Measurements from ENCODE around the gene CCDC141.

The CCDC141 gene

DNA sequence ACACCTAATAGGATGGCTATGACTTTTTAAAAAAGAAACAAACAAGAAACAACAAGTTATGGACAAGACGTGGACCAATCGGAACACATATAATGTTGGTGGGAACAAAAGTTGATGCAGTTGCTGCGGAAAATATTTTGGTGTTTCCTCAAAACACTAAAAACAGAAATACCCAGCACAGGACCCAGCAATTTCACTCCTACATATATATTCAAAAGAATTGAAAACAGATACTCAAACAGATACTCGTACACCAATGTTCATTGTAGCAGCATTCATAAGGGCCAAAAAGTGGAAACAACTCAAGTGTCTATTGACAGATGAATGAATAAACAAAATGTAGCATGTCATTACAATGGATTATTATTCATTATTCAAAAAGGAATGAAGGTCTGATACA lies 12.1 kb downstream of the CCDC141 start:
- Histone ChIP-seq H3K4me1 (ENCODE audit: control extremely low read depth in 1 of 4, control insufficient read depth in 4 of 4, insufficient read depth in 4 of 4, low read length in 3 of 4) (no peaks in the 10 kb centered on the region), H3K36me3 (ENCODE audit: control insufficient read depth in 4 of 4, insufficient read depth in 4 of 4, low read length in 3 of 4) (no peaks in the 10 kb centered on the region), H3K4me3 (ENCODE audit: control insufficient read depth in 1 of 7, extremely low read depth in 1 of 7, insufficient read depth in 4 of 7, low read depth in 2 of 7, low read length in 6 of 7) (no peak overlapping the region), H3K27me3 (replicated peaks in 2 of 5; ENCODE audit: control insufficient read depth in 4 of 5, insufficient read depth in 5 of 5, low read length in 4 of 5) (no peaks in the 10 kb centered on the region), H3K27ac (ENCODE audit: insufficient read depth in 1 of 2, low read depth in 1 of 2, low read length in 2 of 2, poor library complexity in 1 of 2, severe bottlenecking in 2 of 2) (no peak overlapping the region), H3K9me3 (ENCODE audit: control extremely low read depth in 1 of 5, control insufficient read depth in 4 of 5, insufficient read depth in 2 of 5, low read depth in 1 of 5, low read length in 4 of 5) (peaks cover 0 to 2% (median 0%) of the 10 kb centered on the region in 5 experiments)
- CTCF ChIA-PET, result no interaction called here
- DNase-seq, result no peak
- WGBS (ENCODE audit: insufficient coverage), result no CpG with 5 or more reads among the region's 4 CpGs
- POLR2A ChIA-PET, result no interaction called here

DNA sequence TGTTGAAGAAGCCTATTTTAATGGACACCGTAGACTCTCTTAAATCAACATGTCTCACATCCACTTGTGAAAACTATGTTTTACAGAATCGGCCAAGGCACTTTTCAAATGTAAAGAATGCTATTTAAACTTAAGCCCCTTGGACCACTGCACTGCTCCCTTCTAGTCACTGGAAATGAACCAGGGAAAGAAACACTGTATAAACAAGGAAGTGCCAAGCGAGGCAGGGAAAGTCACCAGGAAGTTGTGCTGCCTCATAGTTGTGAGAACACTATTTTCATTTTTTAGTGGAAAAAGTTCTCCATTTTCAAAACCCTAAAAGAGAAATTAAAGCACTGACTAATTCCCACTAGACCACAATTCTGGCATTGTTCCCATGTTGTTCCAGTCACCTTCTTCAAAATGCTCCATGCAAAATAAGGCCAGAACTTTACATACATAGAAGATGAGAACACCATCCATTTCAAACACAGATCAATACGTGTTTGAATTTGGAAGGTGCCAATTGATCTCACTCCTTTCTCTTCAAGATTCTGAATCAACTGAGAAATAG lies 13.5 kb downstream of the CCDC141 start:
- ChIA-PET POLR2A (no interaction called here), CTCF (no interaction called here)
- H3K27ac ChIP-seq (ENCODE audit: insufficient read depth in 1 of 2, low read depth in 1 of 2, low read length in 2 of 2, poor library complexity in 1 of 2, severe bottlenecking in 2 of 2), result no peak overlapping the region
- peaks cover 8 to 12% (median 11%) of the 10 kb centered on the region in 4 experiments for H3K4me1 ChIP-seq (ENCODE audit: control extremely low read depth in 1 of 4, control insufficient read depth in 4 of 4, insufficient read depth in 4 of 4, low read length in 3 of 4)
- no peaks in the 10 kb centered on the region for H3K36me3 ChIP-seq (ENCODE audit: control insufficient read depth in 4 of 4, insufficient read depth in 4 of 4, low read length in 3 of 4)
- WGBS (ENCODE audit: insufficient coverage), result 79% methylated on average over 2 of the region's 4 CpGs
- no peaks in the 10 kb centered on the region for H3K27me3 ChIP-seq (replicated peaks in 2 of 5; ENCODE audit: control insufficient read depth in 4 of 5, insufficient read depth in 5 of 5, low read length in 4 of 5)
- H3K4me3 ChIP-seq (ENCODE audit: control insufficient read depth in 1 of 7, extremely low read depth in 1 of 7, insufficient read depth in 4 of 7, low read depth in 2 of 7, low read length in 6 of 7), result no peak overlapping the region
- no peaks in the 10 kb centered on the region for H3K9me3 ChIP-seq (ENCODE audit: control extremely low read depth in 1 of 5, control insufficient read depth in 4 of 5, insufficient read depth in 2 of 5, low read depth in 1 of 5, low read length in 4 of 5)
- no peak for DNase-seq

DNA sequence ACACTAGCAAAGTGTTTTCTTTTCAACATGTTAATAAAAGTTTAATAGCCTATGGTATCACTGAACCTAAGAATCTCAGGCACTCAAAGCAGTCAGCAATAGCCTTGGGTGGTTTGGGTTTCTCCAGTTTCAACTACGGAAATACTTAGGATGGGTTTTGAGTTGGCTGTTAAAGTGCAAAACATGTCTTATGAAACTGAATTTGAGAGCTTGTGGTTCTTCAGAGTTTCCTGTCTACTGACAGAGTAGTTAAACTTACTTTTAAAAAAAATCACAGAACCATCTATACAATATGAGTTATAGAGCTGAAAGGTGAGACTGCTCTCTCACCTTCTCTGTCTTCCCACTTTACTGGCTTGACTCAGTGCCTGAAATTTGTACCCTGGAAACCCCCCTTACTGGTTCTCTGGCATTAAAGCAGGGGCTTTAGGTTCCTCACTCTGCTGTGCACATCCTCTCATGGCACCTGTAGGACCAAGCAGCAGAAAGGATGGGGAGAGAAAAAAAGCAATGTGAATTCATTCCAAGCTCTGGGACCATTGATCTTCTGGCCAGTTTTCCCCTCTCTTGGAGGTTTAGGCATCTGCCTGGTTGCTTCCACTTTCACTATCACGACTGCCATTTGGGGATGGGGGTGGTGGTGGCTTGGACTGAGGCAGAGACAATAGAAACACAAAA lies 18.1 kb downstream of the CCDC141 start:
- peak overlapping the region in 1 of 2 experiments; percentile 8 for H3K27ac ChIP-seq (ENCODE audit: insufficient read depth in 1 of 2, low read depth in 1 of 2, low read length in 2 of 2, poor library complexity in 1 of 2, severe bottlenecking in 2 of 2)
- H3K4me1 ChIP-seq (ENCODE audit: control extremely low read depth in 1 of 4, control insufficient read depth in 4 of 4, insufficient read depth in 4 of 4, low read length in 3 of 4), result peaks cover 9 to 21% (median 14%) of the 10 kb centered on the region in 4 experiments
- peaks cover 0 to 8% (median 4%) of the 10 kb centered on the region in 5 experiments for H3K9me3 ChIP-seq (ENCODE audit: control extremely low read depth in 1 of 5, control insufficient read depth in 4 of 5, insufficient read depth in 2 of 5, low read depth in 1 of 5, low read length in 4 of 5)
- H3K4me3 ChIP-seq (ENCODE audit: control insufficient read depth in 1 of 7, extremely low read depth in 1 of 7, insufficient read depth in 4 of 7, low read depth in 2 of 7, low read length in 6 of 7), result peak overlapping the region in 3 of 7 experiments; percentile 11 to 55 (median 40)
- ChIA-PET POLR2A (no interaction called here), CTCF (no interaction called here)
- peak in 2 of 3 donors; percentile 62 to 70 for DNase-seq
- no peaks in the 10 kb centered on the region for H3K27me3 ChIP-seq (replicated peaks in 2 of 5; ENCODE audit: control insufficient read depth in 4 of 5, insufficient read depth in 5 of 5, low read length in 4 of 5)
- 0% methylated on average over 1 of the region's 2 CpGs for WGBS (ENCODE audit: insufficient coverage)
- H3K36me3 ChIP-seq (ENCODE audit: control insufficient read depth in 4 of 4, insufficient read depth in 4 of 4, low read length in 3 of 4), result no peaks in the 10 kb centered on the region

DNA sequence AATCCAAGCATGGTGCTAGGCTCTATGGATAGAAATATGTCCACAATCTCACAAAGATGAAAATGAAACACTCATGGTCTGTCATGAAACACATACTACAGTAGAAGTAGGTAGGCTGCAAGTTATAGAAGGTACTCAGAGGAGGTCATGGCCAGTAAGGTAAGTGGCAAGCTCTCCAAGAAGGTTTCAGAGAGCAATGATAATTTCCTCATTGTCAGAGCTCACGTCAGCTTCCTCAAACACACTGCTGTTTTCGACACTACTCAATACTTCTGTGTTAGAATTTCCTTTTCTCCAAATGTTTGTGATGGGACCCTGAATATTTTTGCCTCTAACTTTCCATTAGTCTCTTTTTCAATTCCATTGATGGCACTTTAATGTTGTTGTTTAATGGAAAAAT lies 25.5 kb downstream of the CCDC141 start:
- POLR2A ChIA-PET, result no interaction called here
- CTCF ChIA-PET, result no interaction called here
- H3K27ac ChIP-seq (ENCODE audit: insufficient read depth in 1 of 2, low read depth in 1 of 2, low read length in 2 of 2, poor library complexity in 1 of 2, severe bottlenecking in 2 of 2), result peak overlapping the region; percentile 1 to 50

DNA sequence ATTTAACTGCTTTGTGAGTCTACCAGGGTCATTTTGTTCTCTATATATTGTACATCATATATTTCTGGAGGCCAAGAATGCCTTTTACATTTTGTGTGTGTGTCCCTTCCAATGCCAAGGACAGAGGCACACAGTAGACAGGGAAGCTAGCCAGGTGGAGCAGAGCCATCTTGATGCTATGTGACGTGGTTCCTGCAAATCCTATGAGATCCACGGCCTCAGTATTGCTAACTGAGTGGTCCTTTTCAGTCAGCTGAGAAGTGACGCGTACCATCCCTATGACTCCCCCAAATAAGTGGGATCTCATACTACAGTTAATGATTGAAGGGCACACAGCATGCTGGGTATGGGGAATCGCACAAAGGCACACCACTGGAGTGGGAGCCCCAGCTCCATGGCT lies 27.3 kb downstream of the CCDC141 start:
- Histone ChIP-seq H3K4me3 (ENCODE audit: control insufficient read depth in 1 of 7, extremely low read depth in 1 of 7, insufficient read depth in 4 of 7, low read depth in 2 of 7, low read length in 6 of 7) (no peak overlapping the region), H3K9me3 (ENCODE audit: control extremely low read depth in 1 of 5, control insufficient read depth in 4 of 5, insufficient read depth in 2 of 5, low read depth in 1 of 5, low read length in 4 of 5) (peaks cover 0 to 12% (median 2%) of the 10 kb centered on the region in 5 experiments), H3K27me3 (replicated peaks in 2 of 5; ENCODE audit: control insufficient read depth in 4 of 5, insufficient read depth in 5 of 5, low read length in 4 of 5) (no peaks in the 10 kb centered on the region), H3K27ac (ENCODE audit: insufficient read depth in 1 of 2, low read depth in 1 of 2, low read length in 2 of 2, poor library complexity in 1 of 2, severe bottlenecking in 2 of 2) (no peak overlapping the region), H3K36me3 (ENCODE audit: control insufficient read depth in 4 of 4, insufficient read depth in 4 of 4, low read length in 3 of 4) (no peaks in the 10 kb centered on the region), H3K4me1 (ENCODE audit: control extremely low read depth in 1 of 4, control insufficient read depth in 4 of 4, insufficient read depth in 4 of 4, low read length in 3 of 4) (peaks cover 0 to 22% (median 9%) of the 10 kb centered on the region in 4 experiments)
- WGBS (ENCODE audit: insufficient coverage), result 100% methylated on average over 4 of the region's 5 CpGs
- CTCF ChIA-PET, result no interaction called here
- no peak for DNase-seq
- POLR2A ChIA-PET, result no interaction called here

More for the DNA sequence above, 25.5 kb downstream of the CCDC141 start:
- Histone ChIP-seq H3K9me3 (ENCODE audit: control extremely low read depth in 1 of 5, control insufficient read depth in 4 of 5, insufficient read depth in 2 of 5, low read depth in 1 of 5, low read length in 4 of 5) (peaks cover 0 to 17% (median 4%) of the 10 kb centered on the region in 5 experiments), H3K36me3 (ENCODE audit: control insufficient read depth in 4 of 4, insufficient read depth in 4 of 4, low read length in 3 of 4) (no peaks in the 10 kb centered on the region), H3K27me3 (replicated peaks in 2 of 5; ENCODE audit: control insufficient read depth in 4 of 5, insufficient read depth in 5 of 5, low read length in 4 of 5) (no peaks in the 10 kb centered on the region), H3K4me3 (ENCODE audit: control insufficient read depth in 1 of 7, extremely low read depth in 1 of 7, insufficient read depth in 4 of 7, low read depth in 2 of 7, low read length in 6 of 7) (no peak overlapping the region), H3K4me1 (ENCODE audit: control extremely low read depth in 1 of 4, control insufficient read depth in 4 of 4, insufficient read depth in 4 of 4, low read length in 3 of 4) (peaks cover 0 to 17% (median 9%) of the 10 kb centered on the region in 4 experiments)
- no CpG with 5 or more reads among the region's 2 CpGs for WGBS (ENCODE audit: insufficient coverage)
- peak in 1 of 3 donors; percentile 21 for DNase-seq

DNA sequence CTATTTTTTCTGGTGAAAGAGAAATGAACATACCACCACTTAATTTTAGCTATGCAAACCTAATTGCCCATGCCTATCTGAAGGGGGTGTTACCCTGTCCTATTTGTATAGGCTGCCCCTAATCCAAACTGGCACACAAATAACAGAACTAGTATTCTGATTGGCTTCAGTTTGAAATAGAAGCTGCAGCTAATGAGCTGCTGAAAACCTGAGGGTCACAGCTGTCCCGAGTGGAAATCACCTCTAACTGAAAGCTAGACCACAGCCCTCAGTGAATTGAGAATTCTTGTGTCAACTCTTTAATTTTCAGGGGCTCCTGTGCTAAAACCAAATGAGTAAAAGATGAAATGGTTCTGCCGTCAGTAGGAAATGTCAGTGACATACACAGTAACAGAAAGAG lies 28.7 kb downstream of the CCDC141 start:
- POLR2A ChIA-PET, result no interaction called here
- Histone ChIP-seq H3K27me3 (replicated peaks in 2 of 5; ENCODE audit: control insufficient read depth in 4 of 5, insufficient read depth in 5 of 5, low read length in 4 of 5) (no peaks in the 10 kb centered on the region), H3K4me1 (ENCODE audit: control extremely low read depth in 1 of 4, control insufficient read depth in 4 of 4, insufficient read depth in 4 of 4, low read length in 3 of 4) (peaks cover 0 to 22% (median 9%) of the 10 kb centered on the region in 4 experiments), H3K27ac (ENCODE audit: insufficient read depth in 1 of 2, low read depth in 1 of 2, low read length in 2 of 2, poor library complexity in 1 of 2, severe bottlenecking in 2 of 2) (no peak overlapping the region), H3K4me3 (ENCODE audit: control insufficient read depth in 1 of 7, extremely low read depth in 1 of 7, insufficient read depth in 4 of 7, low read depth in 2 of 7, low read length in 6 of 7) (no peak overlapping the region), H3K9me3 (ENCODE audit: control extremely low read depth in 1 of 5, control insufficient read depth in 4 of 5, insufficient read depth in 2 of 5, low read depth in 1 of 5, low read length in 4 of 5) (peaks cover 0 to 3% (median 0%) of the 10 kb centered on the region in 5 experiments), H3K36me3 (ENCODE audit: control insufficient read depth in 4 of 4, insufficient read depth in 4 of 4, low read length in 3 of 4) (no peaks in the 10 kb centered on the region)
- WGBS (ENCODE audit: insufficient coverage), result 89% methylated on average over 2 of the region's 2 CpGs
- no peak for DNase-seq
- CTCF ChIA-PET, result no interaction called here

DNA sequence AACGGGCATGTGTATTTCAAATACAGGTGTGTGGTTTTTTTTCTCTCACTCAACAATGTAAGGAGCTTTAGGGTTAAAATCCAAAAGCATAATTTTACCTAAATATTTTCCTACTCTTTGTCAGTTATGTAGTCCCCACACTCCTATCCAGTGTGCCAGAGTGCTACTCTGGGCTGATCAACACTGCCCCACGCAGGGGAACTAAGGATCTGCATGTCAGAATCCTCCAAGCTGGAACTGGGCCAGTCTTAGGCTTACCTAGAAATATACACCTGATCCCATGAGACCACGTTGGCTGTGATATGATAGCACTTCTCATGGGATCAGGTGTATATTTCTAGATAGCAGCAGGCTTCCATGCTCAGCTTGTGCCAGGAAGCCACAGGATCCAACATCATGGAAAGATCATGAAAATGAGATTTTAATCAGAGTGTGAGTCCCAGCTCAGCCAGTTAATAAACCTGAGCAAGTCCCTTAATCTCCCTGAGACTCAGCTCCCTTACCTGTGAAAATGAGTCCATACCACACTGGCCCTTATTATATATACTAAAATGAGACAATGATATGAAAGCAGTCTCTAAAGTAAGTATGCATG lies 29.7 kb downstream of the CCDC141 start:
- WGBS (ENCODE audit: insufficient coverage), result 91% methylated on average over 1 of the region's 3 CpGs
- ChIA-PET POLR2A (no interaction called here), CTCF (interaction anchor here (0.9 to 1.7 kb wide), 4 partner anchors 9 to 24 kb away, joined by 3 to 6 read pairs (median 4); no protein-coding TSS in a partner anchor)
- DNase-seq, result peak; percentile 6 to 34 (median 32)
- Histone ChIP-seq H3K4me1 (ENCODE audit: control extremely low read depth in 1 of 4, control insufficient read depth in 4 of 4, insufficient read depth in 4 of 4, low read length in 3 of 4) (peaks cover 0 to 21% (median 9%) of the 10 kb centered on the region in 4 experiments), H3K27me3 (replicated peaks in 2 of 5; ENCODE audit: control insufficient read depth in 4 of 5, insufficient read depth in 5 of 5, low read length in 4 of 5) (no peaks in the 10 kb centered on the region), H3K9me3 (ENCODE audit: control extremely low read depth in 1 of 5, control insufficient read depth in 4 of 5, insufficient read depth in 2 of 5, low read depth in 1 of 5, low read length in 4 of 5) (no peaks in the 10 kb centered on the region), H3K4me3 (ENCODE audit: control insufficient read depth in 1 of 7, extremely low read depth in 1 of 7, insufficient read depth in 4 of 7, low read depth in 2 of 7, low read length in 6 of 7) (no peak overlapping the region), H3K36me3 (ENCODE audit: control insufficient read depth in 4 of 4, insufficient read depth in 4 of 4, low read length in 3 of 4) (no peaks in the 10 kb centered on the region), H3K27ac (ENCODE audit: insufficient read depth in 1 of 2, low read depth in 1 of 2, low read length in 2 of 2, poor library complexity in 1 of 2, severe bottlenecking in 2 of 2) (no peak overlapping the region)
